Psoas muscle (tissue), 8 donors: ENCODE measurements around the gene SMYD4. TPM values are rescaled to one million over a fixed set of nuclear protein-coding genes. Genes with fewer than 3 reads are reported as not detected.

Experiments used
- ATAC-seq, 4 donors: fragments of 200-7000 bp; cut with Tn5 transposase; one replicate each; pipeline ENCODE4 v1.9.1; 2020; ENCODE audit warnings: moderate library complexity in 3 of 4, mild to moderate bottlenecking in 2 of 4
- DNase-seq, 2 donors: peaks; one replicate each; pipeline ENCODE4 v3.0.0-alpha.2; 2020
- H3K27ac ChIP-seq: fragments of 200-600 bp; one replicate; pipeline ENCODE4 v1.8.0; 2022
- H3K27me3 ChIP-seq, 3 donors: fragments of 200-600 bp in 1 of 3; one replicate each; pipeline versions ENCODE4 v1.6.1 to v1.8.0; 2013 to 2022; ENCODE audit warnings: low read length in 2 of 3, mild to moderate bottlenecking in 2 of 3, moderate library complexity in 1 of 3; ENCODE audit not compliant: insufficient read depth in 3 of 3
- H3K36me3 ChIP-seq, 2 donors: fragments of 200-600 bp in 1 of 2; one replicate each; pipeline versions ENCODE4 v1.6.1 to v1.8.0; 2013 to 2022; ENCODE audit warnings: low read depth in 1 of 2, mild to moderate bottlenecking in 1 of 2, moderate library complexity in 1 of 2; ENCODE audit not compliant: insufficient read depth in 1 of 2
- H3K4me1 ChIP-seq: fragments of 200-600 bp; one replicate; pipeline ENCODE4 v1.8.0; 2022
- H3K4me3 ChIP-seq: fragments of 200-600 bp; one replicate; pipeline ENCODE4 v1.8.0; 2022; ENCODE audit warnings: mild to moderate bottlenecking
- H3K9me3 ChIP-seq: fragments of 200-600 bp; one replicate; pipeline ENCODE4 v1.8.0; 2022
- CTCF ChIP-seq: fragments of 200-600 bp; IDR thresholded peaks from one replicate; pipeline ENCODE4 v1.8.0; 2022; ENCODE audit warnings: antibody characterized with exemption
- WGBS, 3 donors: extraction: QIAGEN DNeasy Blood & Tissue Kit; methylation state at CpG; one replicate each; pipeline versions ENCODE4 v1.1.6 to v1.1.7; 2013; 5-methylcytosine and 5-hydroxymethylcytosine counted together
- intact Hi-C, 2 donors: fragments of 100-400 bp; cut with DNase I; formaldehyde crosslinking; loops; one replicate each; pipeline versions ENCODE4 v1.11.0 to v1.14.2; 2022
- polyA plus RNA-seq, 3 donors: library from polyadenylated mRNA; stranded (reverse); fragments of 200-250 nt; gene quantifications; one replicate each; pipeline ENCODE4 v1.2.3, GENCODE V29; 2013
- total RNA-seq, 4 donors: library from RNA; stranded (reverse); fragmentation: NEBNext Ultra II Directional in 2 of 4; extraction: Animal tissue kit (Norgen Biotek cat#: 25700) in 2 of 4; gene quantifications; one replicate each; pipeline versions ENCODE4 v1.2.1 to v1.2.4, GENCODE V29; 2021 to 2023
- donor health status: healthy with polysubstance abuse.
- donor health status: DM: no; HTN: no; CAD: no; lungs with moderate emphysema.
- donor health status: Bipolar disorder and iron deficiency.
- donor health status: healthy.
- donor health status: DM: yes; HTN: yes; CAD: no.
- donor health status: DM: no; HTN: no; CAD: no.
- donor health status: DM: no; HTN: no; CAD: no.
- donor health status: DM: yes; HTN: yes; CAD: no.

The SMYD4 gene
- total and polyA plus RNA-seq, 7 donors: 8.0 to 22.4 (median 9.2) TPM

GRCh38 chr17:1730326-1731193, 99.1 kb downstream of the SMYD4 start:
- peaks cover 5 to 68% of the 10 kb centered on the region in 2 donors for H3K36me3 ChIP-seq
- H3K27me3 ChIP-seq: no peaks in the 10 kb centered on the region
- DNase-seq (peak; percentile 92 to 96), ATAC-seq (peak; percentile 90 to 92 (median 92))
- peak overlapping the region; percentile 49 for H3K4me3 ChIP-seq
- H3K9me3 ChIP-seq: no peaks in the 10 kb centered on the region
- H3K4me1 ChIP-seq: peaks cover 49% of the 10 kb centered on the region
- TF ChIP-seq CTCF: no peak
- intact Hi-C loops: loop anchor here in 1 of 2 donors (2.0 kb wide), 1 partner anchor 32 kb away; the partner anchor contains the start of gene SERPINF1
- 43 to 57% (median 45%) methylated on average over 36 to 40 of the region's 40 CpGs for WGBS, 3 donors
- peak overlapping the region; percentile 94 for H3K27ac ChIP-seq

GRCh38 chr17:1729966-1730325, 99.8 kb downstream of the SMYD4 start:
- Histone ChIP-seq H3K4me3 (peak overlapping the region; percentile 49), H3K27ac (peak overlapping the region; percentile 94), H3K9me3 (no peaks in the 10 kb centered on the region), H3K4me1 (peaks cover 55% of the 10 kb centered on the region), H3K27me3 (no peaks in the 10 kb centered on the region), H3K36me3 (peaks cover 5 to 62% of the 10 kb centered on the region in 2 donors)
- peak; percentile 26 to 54 (median 38) for ATAC-seq
- intact Hi-C loops: loop anchor here (2.0 to 5.0 kb wide), 3 partner anchors 32 to 137 kb away; partner anchors contain the start of gene SERPINF1 (in 2 of the 2)
- WGBS, 3 donors: 28 to 51% (median 34%) methylated on average over 9 to 15 of the region's 15 CpGs
- TF ChIP-seq CTCF: no peak
- no peak for DNase-seq

Other genes with a start within 250 kb of the SMYD4 start
- 10 to 100 TPM; 10.1 to 70.5 (median 30.0) TPM for gene SLC43A2, start 201.1 kb downstream of the SMYD4 start, total RNA-seq
- gene SLC43A2, start 201.1 kb downstream of the SMYD4 start, polyA plus RNA-seq: 10 to 100 TPM in 2 of 3 donors, 1 to 10 TPM in 1; 9.5 to 21.7 (median 19.0) TPM
- 1 to 10 TPM; 5.2 to 8.9 (median 6.4) TPM for gene SCARF1, start 184.2 kb downstream of the SMYD4 start, total RNA-seq
- 1 to 10 TPM; 2.0 to 4.9 (median 4.1) TPM for gene SCARF1, start 184.2 kb downstream of the SMYD4 start, polyA plus RNA-seq
- gene RILP, start 180.0 kb downstream of the SMYD4 start, total RNA-seq: 10 to 100 TPM; 23.3 to 44.5 (median 29.8) TPM
- 10 to 100 TPM; 26.8 to 49.9 (median 39.1) TPM for gene RILP, start 180.0 kb downstream of the SMYD4 start, polyA plus RNA-seq
- gene PRPF8, start 145.0 kb downstream of the SMYD4 start, total RNA-seq: 100 to 1,000 TPM; 218 to 305 (median 223) TPM
- gene PRPF8, start 145.0 kb downstream of the SMYD4 start, polyA plus RNA-seq: 100 to 1,000 TPM in 1 of 3 donors, 10 to 100 TPM in 2; 84.8 to 138 (median 90.2) TPM
- gene TLCD2, start 119.5 kb downstream of the SMYD4 start, total RNA-seq: 1 to 10 TPM; 1.6 to 2.9 (median 1.9) TPM
- 1 to 10 TPM; 1.1 to 1.4 (median 1.1) TPM for gene TLCD2, start 119.5 kb downstream of the SMYD4 start, polyA plus RNA-seq
- 10 to 100 TPM; 15.1 to 23.7 (median 20.8) TPM for gene WDR81, start 105.2 kb downstream of the SMYD4 start, total RNA-seq
- gene WDR81, start 105.2 kb downstream of the SMYD4 start, polyA plus RNA-seq: 10 to 100 TPM; 18.1 to 27.9 (median 18.5) TPM
- 1 to 10 TPM in 2 of 4 donors, under 1 TPM in 2; 0.74 to 4.0 (median 2.2) TPM for gene SERPINF2, start 87.0 kb downstream of the SMYD4 start, total RNA-seq
- gene SERPINF2, start 87.0 kb downstream of the SMYD4 start, polyA plus RNA-seq: 1 to 10 TPM; 2.4 to 3.9 (median 3.7) TPM
- gene SERPINF1, start 67.8 kb downstream of the SMYD4 start, total RNA-seq: 100 to 1,000 TPM; 300 to 485 (median 454) TPM
- 100 to 1,000 TPM; 236 to 500 (median 365) TPM for gene SERPINF1, start 67.8 kb downstream of the SMYD4 start, polyA plus RNA-seq
- 10 to 100 TPM; 52.6 to 82.1 (median 75.2) TPM for gene RPA1, start 103 bp upstream of the SMYD4 start, total RNA-seq
- gene RPA1, start 103 bp upstream of the SMYD4 start, polyA plus RNA-seq: 10 to 100 TPM; 22.1 to 49.8 (median 22.7) TPM
- 1 to 10 TPM in 2 of 4 donors, under 1 TPM in 2; 0.65 to 1.7 (median 1.2) TPM for gene RTN4RL1, start 195.4 kb upstream of the SMYD4 start, total RNA-seq
- gene RTN4RL1, start 195.4 kb upstream of the SMYD4 start, polyA plus RNA-seq: 1 to 10 TPM in 1 of 3 donors, under 1 TPM in 2; 0.44 to 1.8 (median 0.70) TPM
- gene DPH1, start 200.3 kb upstream of the SMYD4 start, total RNA-seq: 10 to 100 TPM; 36.9 to 73.4 (median 45.5) TPM
- 10 to 100 TPM; 13.5 to 51.9 (median 39.2) TPM for gene DPH1, start 200.3 kb upstream of the SMYD4 start, polyA plus RNA-seq
- 10 to 100 TPM; 10.1 to 23.0 (median 15.2) TPM for gene OVCA2, start 212.1 kb upstream of the SMYD4 start, total RNA-seq
- gene OVCA2, start 212.1 kb upstream of the SMYD4 start, polyA plus RNA-seq: 10 to 100 TPM; 29.2 to 66.1 (median 33.4) TPM
- gene HIC1, start 225.2 kb upstream of the SMYD4 start, total RNA-seq: 10 to 100 TPM in 1 of 4 donors, 1 to 10 TPM in 3; 4.3 to 12.6 (median 9.4) TPM
- gene HIC1, start 225.2 kb upstream of the SMYD4 start, polyA plus RNA-seq: 1 to 10 TPM; 2.0 to 3.5 (median 2.1) TPM